Right lobe of liver (tissue), 4 donors: ENCODE measurements around the gene SCAMP4.

Experiments used
- CTCF ChIP-seq, 4 donors: fragments of 200-600 bp in 3 of 4; fragments of 450-650 bp in 1 of 4; IDR thresholded peaks; one replicate each; pipeline versions ENCODE4 v1.5.1 to v1.8.0; 2016 to 2022; ENCODE audit warnings: antibody characterized with exemption in 4 of 4, mild to moderate bottlenecking in 2 of 4
- POLR2A ChIP-seq: fragments of 450-650 bp; IDR thresholded peaks from one replicate; pipeline ENCODE4 v1.6.1; 2017; ENCODE audit warnings: antibody characterized with exemption, mild to moderate bottlenecking
- donor health status: DM: no; HTN: no; CAD: no.
- donor health status: DM: no; HTN: no; CAD: no.
- donor health status: DM: no; HTN: yes; CAD: no.

GRCh38 chr19:1905110-1905862, at the start of gene SCAMP4, which contains the start of gene ADAT3:
- peak; percentile 80 for TF ChIP-seq POLR2A
- no peak for TF ChIP-seq CTCF (IDR thresholded peaks at IDR 0.05)
